B cell (primary cell): ENCODE measurements around the gene ENPP7. TPM values are rescaled to one million over a fixed set of nuclear protein-coding genes. Genes with fewer than 3 reads are reported as not detected.

ENCODE experiments used
- ATAC-seq: fragments of 200-7000 bp; cut with Tn5 transposase; one replicate; pipeline ENCODE4 v1.10.0; 2021; ENCODE audit warnings: low read depth, mild to moderate bottlenecking, moderate number of reproducible peaks, moderate library complexity
- CTCF ChIA-PET: fragments of 350-600 bp; sonication (Branson Sonifier 250); formaldehyde crosslinking; loops from one replicate; lab custom pipeline; 2021; ENCODE audit warnings: antibody characterized with exemption, inconsistent platforms; lab: Charles Lee
- POLR2A ChIA-PET: fragments of 350-600 bp; sonication (Branson Sonifier 250); formaldehyde crosslinking; loops from one replicate; lab custom pipeline; 2021; ENCODE audit warnings: antibody characterized with exemption; lab: Charles Lee
- DNase-seq: peaks from one replicate; pipeline ENCODE4 v3.0.0; 2013
- H2AFZ ChIP-seq: 2 replicates; pipeline ENCODE4 v1.6.1; 2012; ENCODE audit warnings: mild to moderate bottlenecking, low read depth, low read length; ENCODE audit not compliant: insufficient read depth, poor library complexity, severe bottlenecking
- H3K27ac ChIP-seq, 2 donors: 1 replicate in 1 of 2; 2 replicates in 1 of 2; pipeline ENCODE4 v1.5.1; 2012 to 2013; ENCODE audit warnings: low read length in 2 of 2, mild to moderate bottlenecking in 2 of 2, moderate library complexity in 1 of 2
- H3K27me3 ChIP-seq, 4 experiments: fragments of 200-600 bp in 1 of 4; sonication (generic) in 1 of 4; replicated peaks in 1 of 4; 1 replicate in 2 of 4; 2 replicates in 2 of 4; pipeline versions ENCODE4 v1.6.1 to v1.7.0; 2013 to 2016; ENCODE audit warnings: low read length in 3 of 4, mild to moderate bottlenecking in 2 of 4, mixed read lengths in 1 of 4, moderate library complexity in 1 of 4; ENCODE audit not compliant: insufficient read depth in 4 of 4, control insufficient read depth in 3 of 4; ENCODE audit errors: control extremely low read depth in 1 of 4
- H3K36me3 ChIP-seq, 2 experiments: replicated peaks in 1 of 2; 1 replicate in 1 of 2; 2 replicates in 1 of 2; pipeline versions ENCODE4 v1.6.1 to v1.7.1; 2013; ENCODE audit warnings: low read length in 1 of 2; ENCODE audit not compliant: insufficient read depth in 2 of 2, control insufficient read depth in 1 of 2; ENCODE audit errors: control extremely low read depth in 1 of 2, extremely low read depth in 1 of 2
- H3K4me1 ChIP-seq, 2 donors: fragments of 200-600 bp in 1 of 2; sonication (generic) in 1 of 2; 1 replicate in 1 of 2; 2 replicates in 1 of 2; pipeline versions ENCODE4 v1.5.1 to v1.6.1; 2013 to 2017; ENCODE audit warnings: low read length in 2 of 2; ENCODE audit not compliant: control insufficient read depth in 2 of 2, insufficient read depth in 2 of 2
- H3K4me2 ChIP-seq: replicated peaks from 2 replicates; pipeline ENCODE3; 2012; ENCODE audit warnings: mild to moderate bottlenecking, low read depth, low read length; ENCODE audit not compliant: poor library complexity, severe bottlenecking
- H3K4me3 ChIP-seq, 5 experiments: fragments of 200-600 bp in 1 of 5; sonication (generic) in 1 of 5; 1 replicate in 3 of 5; 2 replicates in 2 of 5; pipeline versions ENCODE4 v1.5.1 to v1.7.0; 2011 to 2016; ENCODE audit warnings: low read length in 4 of 5, mild to moderate bottlenecking in 4 of 5, low read depth in 2 of 5, control low read depth in 1 of 5, moderate library complexity in 1 of 5; ENCODE audit not compliant: insufficient read depth in 1 of 5; ENCODE audit errors: control extremely low read depth in 1 of 5, extremely low read depth in 1 of 5
- H3K79me2 ChIP-seq: fragments of 200-600 bp; sonication (generic); one replicate; pipeline ENCODE4 v1.6.0; 2016; ENCODE audit warnings: low read length; ENCODE audit not compliant: control insufficient read depth, insufficient read depth
- H3K9ac ChIP-seq: fragments of 200-600 bp; sonication (generic); 2 replicates; pipeline ENCODE4 v1.6.1; 2017; ENCODE audit warnings: mild to moderate bottlenecking, low read length, moderate library complexity
- H3K9me3 ChIP-seq, 3 donors: one replicate each; pipeline versions ENCODE4 v1.6.1 to v1.7.1; 2013; ENCODE audit warnings: low read length in 2 of 3; ENCODE audit not compliant: control insufficient read depth in 2 of 3, insufficient read depth in 1 of 3; ENCODE audit errors: control extremely low read depth in 1 of 3
- H4K20me1 ChIP-seq: 2 replicates; pipeline ENCODE4 v1.6.0; 2012; ENCODE audit warnings: mild to moderate bottlenecking, low read length; ENCODE audit not compliant: insufficient read depth, control insufficient read depth, poor library complexity, severe bottlenecking
- H3K27ac Mint-ChIP-seq: one replicate; pipeline ENCODE4 v1.8.0; 2021; ENCODE audit warnings: mixed read lengths
- H3K27me3 Mint-ChIP-seq: one replicate; pipeline ENCODE4 v1.8.0; 2021; ENCODE audit warnings: mixed read lengths
- H3K4me1 Mint-ChIP-seq: one replicate; pipeline ENCODE4 v1.8.0; 2021; ENCODE audit warnings: mixed read lengths
- H3K4me3 Mint-ChIP-seq: one replicate; pipeline ENCODE4 v1.8.0; 2021; ENCODE audit warnings: mixed read lengths
- H3K9me3 Mint-ChIP-seq: one replicate; pipeline ENCODE4 v1.8.0; 2022; ENCODE audit warnings: mixed read lengths; ENCODE audit not compliant: insufficient read depth
- CTCF ChIP-seq: fragments of 200-600 bp; IDR thresholded peaks from one replicate; pipeline ENCODE4 v1.8.0; 2022; ENCODE audit warnings: antibody characterized with exemption, mild to moderate bottlenecking
- EZH2 ChIP-seq: IDR thresholded peaks from 2 replicates; pipeline ENCODE4 v1.6.1; 2012; ENCODE audit warnings: borderline replicate concordance, low read depth, mild to moderate bottlenecking, moderate library complexity, low read length; ENCODE audit not compliant: insufficient read depth, poor library complexity, severe bottlenecking
- WGBS: methylation state at CpG from one replicate; pipeline ENCODE4 v1.1.5; 2013; ENCODE audit warnings: missing lambda C conversion rate; ENCODE audit not compliant: insufficient coverage; 5-methylcytosine and 5-hydroxymethylcytosine counted together
- intact Hi-C: fragments of 100-400 bp; cut with micrococcal nuclease; formaldehyde crosslinking; loops from one replicate; pipeline ENCODE4 v1.10.0; 2022
- polyA plus RNA-seq: library from polyadenylated mRNA; depleted of rRNA; stranded (reverse); fragments of >200 nt; gene quantifications from 2 replicates; pipeline ENCODE4 v1.2.3, GENCODE V29; 2012
- total RNA-seq, 2 donors: library from RNA; stranded (reverse); fragments of 120-200 nt in 1 of 2; gene quantifications; 1 replicate in 1 of 2; 2 replicates in 1 of 2; pipeline versions ENCODE4 v1.2.3 to v1.2.4, GENCODE V29; 2013 to 2022

ENPP7 gene
- total and polyA plus RNA-seq, 2 donors (not counting 1 experiment from before 2014, with no cell fraction given), result 0.40 to 6.7 TPM

GRCh38 chr17:79737046-79737921, 6.5 kb downstream of the ENPP7 start:
- Histone ChIP-seq H3K4me1 (peaks cover 19 to 20% of the 10 kb centered on the region in 2 donors), H2AFZ (no peak overlapping the region), H3K4me2 (no peak overlapping the region), H3K27ac (no peak overlapping the region), H4K20me1 (no peaks in the 10 kb centered on the region), H3K36me3 (no peaks in the 10 kb centered on the region), H3K4me3 (no peak overlapping the region), H3K9ac (no peak overlapping the region), H3K9me3 (peaks cover 0 to 3% (median 0%) of the 10 kb centered on the region in 3 donors), H3K27me3 (peaks cover 0 to 13% (median 4%) of the 10 kb centered on the region in 4 experiments), H3K79me2 (no peaks in the 10 kb centered on the region)
- H3K9me3 Mint-ChIP-seq, result no peaks in the 10 kb centered on the region
- POLR2A ChIA-PET, result no interaction called here
- H3K27me3 Mint-ChIP-seq, result peaks cover 16% of the 10 kb centered on the region
- DNase-seq (no peak), ATAC-seq (no peak)
- H3K27ac Mint-ChIP-seq, result no peak overlapping the region
- intact Hi-C loops, result no loop called here
- H3K4me1 Mint-ChIP-seq, result peaks cover 21% of the 10 kb centered on the region
- CTCF ChIA-PET, result no interaction called here
- no peak overlapping the region for H3K4me3 Mint-ChIP-seq
- no peak for TF ChIP-seq CTCF
- TF ChIP-seq EZH2, result no peak
- WGBS, result 94% methylated on average over 27 of the region's 30 CpGs
